NB4 (cell line): ENCODE results near the gene XRCC5.

Experiments
- CTCF ChIP-seq: IDR thresholded peaks from one replicate; pipeline ENCODE4 v1.5.1; 2012; ENCODE audit warnings: low read depth, low read length
- MYC ChIP-seq: IDR thresholded peaks from 2 replicates; pipeline ENCODE4 v1.6.1; 2011; ENCODE audit warnings: low read depth, low read length
- POLR2A ChIP-seq: IDR thresholded peaks from 2 replicates; pipeline ENCODE4 v1.6.1; 2011; ENCODE audit warnings: mild to moderate bottlenecking; ENCODE audit not compliant: insufficient read length; ENCODE audit errors: extremely low read depth

GRCh38 chr2:216113572-216113971 is 4.4 kb downstream of the XRCC5 start:
- TF ChIP-seq CTCF, result no peak
- TF ChIP-seq MYC, result no peak
- TF ChIP-seq POLR2A, result no peak
